WTC11 (cell line): ENCODE measurements around the gene TSPAN17. TPM values are rescaled to one million over a fixed set of nuclear protein-coding genes. Genes with fewer than 3 reads are reported as not detected.

Experiments used
- ATAC-seq: fragments of 200-7000 bp; cut with Tn5 transposase; 2 replicates; pipeline ENCODE4 v1.10.0; 2021; ENCODE audit warnings: mild to moderate bottlenecking, moderate library complexity
- CTCF ChIA-PET: fragments of 300-600 bp; sonication (Branson Sonifier 250); formaldehyde crosslinking; loops from one replicate; lab custom pipeline; 2021; ENCODE audit warnings: antibody characterized with exemption; lab: Charles Lee
- POLR2A ChIA-PET: fragments of 350-600 bp; sonication (Branson Sonifier 250); formaldehyde crosslinking; loops from one replicate; lab custom pipeline; 2021; ENCODE audit warnings: antibody characterized with exemption; lab: Charles Lee
- DNase-seq: peaks from one replicate; pipeline ENCODE4 v3.0.0; 2021; ENCODE audit warnings: low spot score
- H3K27ac Mint-ChIP-seq: 2 replicates; pipeline ENCODE4 v1.8.0; 2021; ENCODE audit warnings: mixed read lengths
- H3K27me3 Mint-ChIP-seq: 2 replicates; pipeline ENCODE4 v1.8.0; 2021; ENCODE audit warnings: low read depth, mild to moderate bottlenecking, moderate library complexity, mixed read lengths
- H3K36me3 Mint-ChIP-seq: 2 replicates; pipeline ENCODE4 v1.8.0; 2021; ENCODE audit warnings: mixed read lengths
- H3K4me1 Mint-ChIP-seq: 2 replicates; pipeline ENCODE4 v1.8.0; 2022; ENCODE audit warnings: mixed read lengths
- H3K4me3 Mint-ChIP-seq: 2 replicates; pipeline ENCODE4 v1.8.0; 2021; ENCODE audit warnings: mild to moderate bottlenecking, moderate library complexity, mixed read lengths
- H3K9me3 Mint-ChIP-seq: 2 replicates; pipeline ENCODE4 v1.8.0; 2021; ENCODE audit warnings: mixed read lengths
- ATF2 ChIP-seq: sonication (generic); formaldehyde crosslinking; IDR thresholded peaks from 2 replicates; pipeline ENCODE4 v1.8.1; 2022; ENCODE audit warnings: low read depth, missing genetic modification reagents, borderline replicate concordance
- FOXP1 ChIP-seq: sonication (generic); formaldehyde crosslinking; IDR thresholded peaks from 2 replicates; pipeline ENCODE4 v1.8.0; 2022; ENCODE audit warnings: missing genetic modification reagents, mild to moderate bottlenecking, moderate library complexity, borderline replicate concordance
- GRHL2 ChIP-seq: fragments of 250-450 bp; sonication (Bioruptor Pico); IDR thresholded peaks from 2 replicates; pipeline ENCODE4 v1.8.0; 2022; ENCODE audit warnings: mild to moderate bottlenecking, moderate library complexity; ENCODE audit not compliant: insufficient replicate concordance, severe bottlenecking
- GTF2I ChIP-seq: fragments of 250-450 bp; sonication (Bioruptor Pico); conservative IDR thresholded peaks from 2 replicates; pipeline ENCODE4 v1.4.0; 2021; ENCODE audit warnings: mild to moderate bottlenecking
- RORB ChIP-seq: fragments of 250-450 bp; sonication (Bioruptor Pico); IDR thresholded peaks from 2 replicates; pipeline ENCODE4 v1.9.0; 2021; ENCODE audit warnings: mild to moderate bottlenecking
- TEAD1 ChIP-seq: sonication (generic); formaldehyde crosslinking; IDR thresholded peaks from 2 replicates; pipeline ENCODE4 v1.8.0; 2022; ENCODE audit warnings: mild to moderate bottlenecking, missing genetic modification reagents
- ZNF232 ChIP-seq: sonication (generic); formaldehyde crosslinking; IDR thresholded peaks from 2 replicates; pipeline ENCODE4 v1.8.0; 2022; ENCODE audit warnings: mild to moderate bottlenecking, missing genetic modification reagents
- microRNA-seq: library from miRNA; unstranded; fragments of <30 nt; microRNA quantifications from one replicate; pipeline ENCODE4 v1.2.0, GENCODE V29; 2022; ENCODE audit warnings: borderline number of aligned reads
- total RNA-seq: library from RNA; stranded (reverse); gene quantifications from 3 replicates; pipeline ENCODE4 v1.2.3, GENCODE V29; 2021
- TF ChIP-seq, protein P1 (sequence below): sonication (generic); formaldehyde crosslinking; IDR thresholded peaks from 2 replicates; pipeline ENCODE4 v1.8.0; 2022; ENCODE audit warnings: mild to moderate bottlenecking, missing genetic modification reagents

Gene TSPAN17
- total RNA-seq, 1 experiment from 2014 or later = 47.8 TPM

- Mint-ChIP-seq H3K36me3 (no peaks in the 10 kb centered on the region), H3K27ac (no peak overlapping the region), H3K27me3 (no peaks in the 10 kb centered on the region), H3K4me1 (peaks cover 24% of the 10 kb centered on the region), H3K4me3 (no peak overlapping the region)
- DNase-seq = no peak
- no peak for ATAC-seq
- no peak for TF ChIP-seq GTF2I
- TF ChIP-seq, all 79 proteins: peak for 0
- H3K9me3 Mint-ChIP-seq = no peaks in the 10 kb centered on the region
- ChIA-PET POLR2A (no interaction called here), CTCF (interaction anchor here (1.0 kb wide), 1 partner anchor 44 kb away, joined by 5 read pairs; no protein-coding TSS in a partner anchor)
These were observed 57.1 kb downstream of the TSPAN17 start for GRCh38 chr5:176704355-176704754.

GRCh38 chr5:176704817-176705216, 57.5 kb downstream of the TSPAN17 start:
- Mint-ChIP-seq H3K27me3 (no peaks in the 10 kb centered on the region), H3K27ac (no peak overlapping the region), H3K4me3 (no peak overlapping the region), H3K9me3 (no peaks in the 10 kb centered on the region), H3K4me1 (peaks cover 23% of the 10 kb centered on the region), H3K36me3 (no peaks in the 10 kb centered on the region)
- ChIA-PET POLR2A (no interaction called here), CTCF (interaction anchor here (1.0 kb wide), 1 partner anchor 44 kb away, joined by 5 read pairs; no protein-coding TSS in a partner anchor)
- DNase-seq (no peak), ATAC-seq (no peak)
- TF ChIP-seq ZNF232 (CRISPR knock-in tag) (no peak), GRHL2 (CRISPR knock-in tag) (no peak), TEAD1 (CRISPR knock-in tag) (no peak), FOXP1 (CRISPR knock-in tag) (no peak), RORB (CRISPR knock-in tag) (no peak), ATF2 (CRISPR knock-in tag) (no peak)
- TF ChIP-seq, protein P1, sequence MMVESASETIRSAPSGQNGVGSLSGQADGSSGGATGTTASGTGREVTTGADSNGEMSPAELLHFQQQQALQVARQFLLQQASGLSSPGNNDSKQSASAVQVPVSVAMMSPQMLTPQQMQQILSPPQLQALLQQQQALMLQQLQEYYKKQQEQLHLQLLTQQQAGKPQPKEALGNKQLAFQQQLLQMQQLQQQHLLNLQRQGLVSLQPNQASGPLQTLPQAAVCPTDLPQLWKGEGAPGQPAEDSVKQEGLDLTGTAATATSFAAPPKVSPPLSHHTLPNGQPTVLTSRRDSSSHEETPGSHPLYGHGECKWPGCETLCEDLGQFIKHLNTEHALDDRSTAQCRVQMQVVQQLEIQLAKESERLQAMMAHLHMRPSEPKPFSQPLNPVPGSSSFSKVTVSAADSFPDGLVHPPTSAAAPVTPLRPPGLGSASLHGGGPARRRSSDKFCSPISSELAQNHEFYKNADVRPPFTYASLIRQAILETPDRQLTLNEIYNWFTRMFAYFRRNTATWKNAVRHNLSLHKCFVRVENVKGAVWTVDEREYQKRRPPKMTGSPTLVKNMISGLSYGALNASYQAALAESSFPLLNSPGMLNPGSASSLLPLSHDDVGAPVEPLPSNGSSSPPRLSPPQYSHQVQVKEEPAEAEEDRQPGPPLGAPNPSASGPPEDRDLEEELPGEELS (CRISPR knock-in tag) = no peak

Small RNA genes lying within 50 kb of the gene (microRNA-seq; reads per million reads assigned to microRNA genes)
- gene MIR4281 = not detected

Other genes with a start within 250 kb of the TSPAN17 start
- 28.6 to 33.8 TPM (median 30.3 TPM) in 3 replicates for gene CLTB, start 230.9 kb upstream of the TSPAN17 start, total RNA-seq
- gene FAF2, start 199.1 kb upstream of the TSPAN17 start, total RNA-seq = 31.9 to 32.9 TPM (median 32.1 TPM) in 3 replicates
- gene RNF44, start 110.1 kb upstream of the TSPAN17 start, total RNA-seq = 204 to 233 TPM (median 216 TPM) in 3 replicates
- gene CDHR2, start 98.1 kb upstream of the TSPAN17 start, total RNA-seq = 0.44 to 1.1 TPM (median 0.63 TPM) in 3 replicates
- gene GPRIN1, start 37.3 kb upstream of the TSPAN17 start, total RNA-seq = 5.4 to 8.5 TPM (median 5.8 TPM) in 3 replicates
- 6.8 to 13.4 TPM (median 9.6 TPM) in 3 replicates for gene SNCB, start 16.9 kb upstream of the TSPAN17 start, total RNA-seq
- gene EIF4E1B, start 16.8 kb upstream of the TSPAN17 start, total RNA-seq = 0.74 to 1.3 TPM (median 1.1 TPM) in 3 replicates
- gene UNC5A, start 163.1 kb downstream of the TSPAN17 start, total RNA-seq = 7.9 to 10.2 TPM (median 9.4 TPM) in 3 replicates